ENCODE results near the gene SIGLECL1. TPM values are rescaled to one million over a fixed set of nuclear protein-coding genes. Genes with fewer than 3 reads are reported as not detected.

Gene SIGLECL1
- total and polyA plus RNA-seq, 9 of the 15 experiments (the other 6 are each of a cell fraction or from before 2014, with no cell fraction given) = not detected

DNA sequence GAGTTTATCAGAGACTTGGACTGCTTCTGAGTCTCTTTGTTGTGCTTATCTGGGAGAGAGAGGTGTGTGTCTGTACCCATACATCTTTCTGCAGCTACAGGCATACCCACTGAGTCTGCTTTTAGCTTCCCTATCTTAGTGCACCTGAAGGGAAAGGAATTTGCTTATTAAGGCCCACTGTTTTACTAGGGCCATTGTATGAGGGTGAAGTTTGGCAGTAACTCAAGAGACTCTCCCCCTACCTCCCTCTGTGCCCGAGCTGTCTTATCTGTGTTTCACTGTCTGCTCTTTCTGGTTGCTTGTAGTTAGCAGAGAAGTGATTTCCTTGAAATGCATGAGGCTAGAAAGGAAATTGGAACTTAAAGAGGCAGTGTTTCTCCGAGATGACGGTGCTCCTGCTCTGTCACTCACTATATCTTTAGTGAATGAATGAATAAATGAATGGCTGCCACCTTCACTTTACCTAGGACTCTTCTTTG lies 26.7 kb upstream of the SIGLECL1 start (continued):
- TF ChIP-seq, protein P1, sequence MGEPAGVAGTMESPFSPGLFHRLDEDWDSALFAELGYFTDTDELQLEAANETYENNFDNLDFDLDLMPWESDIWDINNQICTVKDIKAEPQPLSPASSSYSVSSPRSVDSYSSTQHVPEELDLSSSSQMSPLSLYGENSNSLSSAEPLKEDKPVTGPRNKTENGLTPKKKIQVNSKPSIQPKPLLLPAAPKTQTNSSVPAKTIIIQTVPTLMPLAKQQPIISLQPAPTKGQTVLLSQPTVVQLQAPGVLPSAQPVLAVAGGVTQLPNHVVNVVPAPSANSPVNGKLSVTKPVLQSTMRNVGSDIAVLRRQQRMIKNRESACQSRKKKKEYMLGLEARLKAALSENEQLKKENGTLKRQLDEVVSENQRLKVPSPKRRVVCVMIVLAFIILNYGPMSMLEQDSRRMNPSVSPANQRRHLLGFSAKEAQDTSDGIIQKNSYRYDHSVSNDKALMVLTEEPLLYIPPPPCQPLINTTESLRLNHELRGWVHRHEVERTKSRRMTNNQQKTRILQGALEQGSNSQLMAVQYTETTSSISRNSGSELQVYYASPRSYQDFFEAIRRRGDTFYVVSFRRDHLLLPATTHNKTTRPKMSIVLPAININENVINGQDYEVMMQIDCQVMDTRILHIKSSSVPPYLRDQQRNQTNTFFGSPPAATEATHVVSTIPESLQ (CRISPR knock-in tag; IDR thresholded peaks at IDR 0.05) = no peak
- TF ChIP-seq FOXP1 (CRISPR knock-in tag; IDR thresholded peaks at IDR 0.05) = no peak
- TF ChIP-seq RBM25 (IDR thresholded peaks at IDR 0.05; ENCODE audit: low read depth, low read length, severe bottlenecking) = no peak
- TF ChIP-seq CBX1 (IDR thresholded peaks at IDR 0.05; ENCODE audit: low read depth) = no peak
- TF ChIP-seq, protein P2, sequence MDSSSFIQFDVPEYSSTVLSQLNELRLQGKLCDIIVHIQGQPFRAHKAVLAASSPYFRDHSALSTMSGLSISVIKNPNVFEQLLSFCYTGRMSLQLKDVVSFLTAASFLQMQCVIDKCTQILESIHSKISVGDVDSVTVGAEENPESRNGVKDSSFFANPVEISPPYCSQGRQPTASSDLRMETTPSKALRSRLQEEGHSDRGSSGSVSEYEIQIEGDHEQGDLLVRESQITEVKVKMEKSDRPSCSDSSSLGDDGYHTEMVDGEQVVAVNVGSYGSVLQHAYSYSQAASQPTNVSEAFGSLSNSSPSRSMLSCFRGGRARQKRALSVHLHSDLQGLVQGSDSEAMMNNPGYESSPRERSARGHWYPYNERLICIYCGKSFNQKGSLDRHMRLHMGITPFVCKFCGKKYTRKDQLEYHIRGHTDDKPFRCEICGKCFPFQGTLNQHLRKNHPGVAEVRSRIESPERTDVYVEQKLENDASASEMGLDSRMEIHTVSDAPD (CRISPR knock-in tag; IDR thresholded peaks at IDR 0.05) = no peak
- no peak for TF ChIP-seq JUNB (CRISPR knock-in tag; conservative IDR thresholded peaks at IDR 0.05)
- TF ChIP-seq, protein P3, sequence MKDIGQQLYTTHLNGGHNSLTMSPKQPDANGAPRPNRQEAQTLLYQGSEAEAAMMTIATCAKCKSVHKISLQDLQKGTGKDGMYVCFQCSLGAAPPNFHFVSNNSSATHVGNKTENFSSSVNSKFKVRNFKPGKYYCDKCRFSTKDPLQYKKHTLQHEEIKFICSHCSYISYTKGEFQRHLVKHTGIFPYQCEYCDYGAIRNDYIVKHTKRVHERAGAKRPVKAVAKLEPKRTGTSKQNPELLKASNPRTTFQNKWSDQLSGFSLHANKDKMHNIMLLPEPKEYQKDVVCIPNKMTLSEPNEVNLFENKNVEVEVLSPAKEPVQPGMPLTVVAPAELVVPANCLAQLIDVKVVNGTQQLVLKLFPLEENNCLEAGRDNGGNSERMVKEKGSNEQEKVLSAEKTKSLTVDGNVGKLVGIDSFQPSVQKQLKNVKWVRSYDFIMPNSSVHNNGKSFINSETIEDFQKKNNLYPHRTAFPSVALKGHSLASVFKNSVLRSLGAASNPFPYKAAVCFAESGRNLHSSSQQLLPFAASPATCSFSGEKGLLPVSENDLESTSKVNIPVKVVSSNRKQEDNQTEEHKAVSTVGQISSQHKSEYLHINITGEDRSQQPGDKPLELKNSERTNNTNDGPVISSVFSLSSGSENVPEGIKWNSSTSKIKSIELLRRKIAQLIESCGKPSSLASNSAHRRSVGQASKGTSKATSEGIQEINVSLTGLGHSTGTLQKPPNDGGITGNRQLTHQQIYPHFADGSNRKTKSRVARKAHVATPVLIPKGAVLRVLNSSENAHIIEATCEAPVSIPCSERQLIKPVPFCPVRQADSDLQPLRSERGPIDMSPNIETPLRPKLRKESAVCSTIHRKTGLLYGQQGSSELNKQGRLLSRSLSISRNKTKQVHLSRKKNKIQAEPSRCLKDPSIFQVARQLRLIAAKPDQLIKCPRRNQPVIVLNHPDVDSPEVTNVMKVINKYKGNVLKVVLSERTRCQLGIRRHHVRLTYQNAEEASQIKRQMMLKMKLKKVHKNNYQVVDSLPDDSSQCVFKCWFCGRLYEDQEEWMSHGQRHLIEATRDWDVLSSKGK (CRISPR knock-in tag; IDR thresholded peaks at IDR 0.05) = no peak
- TF ChIP-seq NR4A1 (CRISPR knock-in tag; IDR thresholded peaks at IDR 0.05) = no peak
- TF ChIP-seq NR4A1 (tag; IDR thresholded peaks at IDR 0.05) = 0 out of 2 replicates have a peak, but pooled peaks have one; percentile 28
- TF ChIP-seq ZNF134 (CRISPR knock-in tag; conservative IDR thresholded peaks at IDR 0.05) = no peak
- no peak for TF ChIP-seq KDM5B (IDR thresholded peaks at IDR 0.05; ENCODE audit: insufficient replicate concordance, low read depth, low read length)
- TF ChIP-seq ARID1B (IDR thresholded peaks at IDR 0.05) = peak; percentile 94
- peak; percentile 77; the same call in 1 of the 2 replicates for TF ChIP-seq CC2D1A (IDR thresholded peaks at IDR 0.05)
- no peak for TF ChIP-seq NFATC3 (IDR thresholded peaks at IDR 0.05)
- TF ChIP-seq RCOR1 (IDR thresholded peaks at IDR 0.05; ENCODE audit: borderline replicate concordance in 1 of 2, low read depth in 2 of 2, low read length in 2 of 2) = peak in 1 of 2 experiments; percentile 78; a peak in 3 of 4 replicates
- no peak for TF ChIP-seq ZNF41 (CRISPR knock-in tag; conservative IDR thresholded peaks at IDR 0.05)
- TF ChIP-seq NCOR1 (IDR thresholded peaks at IDR 0.05) = peak; percentile 92
- no peak for TF ChIP-seq NFYB (IDR thresholded peaks at IDR 0.05; ENCODE audit: extremely low read depth, insufficient read length)
- TF ChIP-seq TEAD4 (IDR thresholded peaks at IDR 0.05; ENCODE audit: low read length) = peak; percentile 80
- no peak for TF ChIP-seq TEAD4 (CRISPR knock-in tag; IDR thresholded peaks at IDR 0.05; ENCODE audit: borderline replicate concordance)
- TF ChIP-seq CEBPB (tag; IDR thresholded peaks at IDR 0.05) = no peak
- TF ChIP-seq GABPB2 (CRISPR knock-in tag; conservative IDR thresholded peaks at IDR 0.05) = no peak
- no peak for TF ChIP-seq XRCC4 (IDR thresholded peaks at IDR 0.05; ENCODE audit: extremely low read depth, insufficient read depth, insufficient read length)
- TF ChIP-seq DACH1 (IDR thresholded peaks at IDR 0.05; ENCODE audit: partially characterized antibody) = no peak
- TF ChIP-seq THRAP3 (IDR thresholded peaks at IDR 0.05; ENCODE audit: borderline replicate concordance) = no peak
